ENCODE data around the gene HBZ.

DNA sequence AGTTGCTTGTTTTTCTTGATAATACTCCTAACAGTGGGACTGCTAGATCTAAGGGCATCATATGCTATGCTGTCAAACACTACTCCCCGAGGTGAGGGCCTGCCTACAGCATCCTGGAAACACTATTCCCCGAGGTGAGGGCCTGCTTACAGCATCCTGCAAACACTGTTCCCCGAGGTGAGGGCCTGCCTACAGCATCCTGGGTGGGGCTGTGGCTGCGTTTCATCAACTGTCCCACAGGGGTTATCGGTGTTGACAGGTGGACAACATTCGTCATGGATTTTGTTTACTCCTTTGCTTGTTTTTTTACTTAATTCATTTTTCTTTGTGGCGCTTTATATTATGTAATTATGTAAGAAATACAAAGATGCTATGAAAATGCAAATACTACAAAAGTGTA, 36.4 kb upstream of the HBZ start:
- no peak for TF ChIP-seq CTCF (IDR thresholded peaks at IDR 0.05)
- TF ChIP-seq POLR2A (IDR thresholded peaks at IDR 0.05): no peak
